ENCODE data around the gene ARHGAP21. TPM values are rescaled to one million over a fixed set of nuclear protein-coding genes. Genes with fewer than 3 reads are reported as not detected.

ARHGAP21 gene
- polyA plus RNA-seq (2011; rRNA removed), result 83.8 and 84.4 TPM in 2 replicates
- polyA plus RNA-seq (2012; cell fraction: cytosol; rRNA removed), result 15.8 and 18.9 TPM in 2 replicates
- 18.6 and 22.8 TPM in 2 replicates for polyA plus RNA-seq (2012; cell fraction: nucleus; rRNA removed)
- 27.8 to 36.1 TPM (median 30.5 TPM) in 3 replicates for polyA plus RNA-seq (2017; fragmentation: RNase III; extraction: RNeasy Plus Mini Kit Qiagen cat#74134 plus additional on column Dnase treatment)
- 92.1 and 99.7 TPM in 2 replicates for polyA minus RNA-seq (2011; rRNA and poly(A)+ RNA removed)

DNA sequence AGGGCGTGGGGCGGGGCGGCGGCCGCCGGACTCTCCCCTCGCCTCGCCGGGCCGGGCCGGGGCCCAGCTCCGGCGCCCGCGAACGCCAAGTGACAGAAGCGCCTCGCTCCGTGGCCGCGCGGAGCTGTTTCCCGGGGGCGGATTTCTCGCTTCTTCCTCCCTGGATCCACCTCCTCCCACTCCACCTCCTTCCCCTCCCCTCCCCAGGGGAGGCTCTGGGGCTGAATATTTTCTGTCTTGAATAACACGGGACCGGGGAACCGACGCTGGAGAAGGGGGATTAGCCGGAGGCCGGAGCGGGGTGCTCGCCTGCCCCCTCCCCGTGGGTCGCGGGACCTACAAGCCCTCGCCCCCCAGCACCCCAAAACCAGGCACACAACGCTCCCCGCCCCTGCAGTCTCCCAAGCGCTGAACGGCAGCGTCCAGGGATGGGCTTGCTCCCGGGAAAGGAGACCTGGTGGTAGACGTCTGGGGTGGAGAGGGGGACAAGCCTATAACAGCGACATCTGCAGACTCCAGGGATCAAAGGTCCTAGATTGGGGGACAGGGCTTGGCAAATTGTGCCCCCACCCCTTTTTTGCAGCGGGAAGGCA is at the start of gene ARHGAP21:
Gene ARHGAP21, minus strand, starts transcription at position 100 of the 593 bp plus-strand sequence. CDS start 1,988 bp downstream, outside the sequence.
- FAIRE-seq, result no peak
- DNase-seq (ENCODE audit: low read depth in 1 of 2, low spot score in 1 of 2), result peak; percentile 53 to 66
- Histone ChIP-seq H3K9me3 (no peaks in the 10 kb centered on the region), H3K4me2 (peak within 1 kb of the TSS; percentile 95), H3K4me3 (peak within 1 kb of the TSS; percentile 86), H3K4me1 (peaks cover 17% of the 10 kb centered on the region), H3K27ac (peak within 1 kb of the TSS; percentile 98 to 99)
- TF ChIP-seq HOXB5 (CRISPR knock-in tag; IDR thresholded peaks at IDR 0.05) (no peak), RAD21 (conservative IDR thresholded peaks at IDR 0.05 in 1 of 2, IDR thresholded peaks at IDR 0.05 in 1 of 2) (peak in 1 of 2 experiments; percentile 17; a peak in 2 of 5 replicates), PHF8 (IDR thresholded peaks at IDR 0.05; ENCODE audit: borderline replicate concordance, low read depth) (peak; percentile 6; the same call in 1 of the 2 replicates), RARB (CRISPR knock-in tag; IDR thresholded peaks at IDR 0.05) (no peak)
- TF ChIP-seq, protein P1, sequence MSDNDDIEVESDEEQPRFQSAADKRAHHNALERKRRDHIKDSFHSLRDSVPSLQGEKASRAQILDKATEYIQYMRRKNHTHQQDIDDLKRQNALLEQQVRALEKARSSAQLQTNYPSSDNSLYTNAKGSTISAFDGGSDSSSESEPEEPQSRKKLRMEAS (IDR thresholded peaks at IDR 0.05), result peak; percentile 62; the same call in 1 of the 2 replicates
- TF ChIP-seq, protein P2, sequence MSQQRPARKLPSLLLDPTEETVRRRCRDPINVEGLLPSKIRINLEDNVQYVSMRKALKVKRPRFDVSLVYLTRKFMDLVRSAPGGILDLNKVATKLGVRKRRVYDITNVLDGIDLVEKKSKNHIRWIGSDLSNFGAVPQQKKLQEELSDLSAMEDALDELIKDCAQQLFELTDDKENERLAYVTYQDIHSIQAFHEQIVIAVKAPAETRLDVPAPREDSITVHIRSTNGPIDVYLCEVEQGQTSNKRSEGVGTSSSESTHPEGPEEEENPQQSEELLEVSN (IDR thresholded peaks at IDR 0.05; ENCODE audit: borderline replicate concordance, low read depth), result 0 out of 2 replicates have a peak, but pooled peaks have one; percentile 12
- POLR2A ChIA-PET, result interaction anchor here (1.0 to 2.2 kb wide), 10 partner anchors 18 to 292 kb away, joined by 3 to 6 read pairs (median 3); partner anchors contain the start of genes ENKUR and THNSL1
- ATAC-seq, result peak; percentile 53 to 66
- WGBS (ENCODE audit: missing lambda C conversion rate), result under 1% methylated on average over 24 of the region's 46 CpGs
- CTCF ChIA-PET, result interaction anchor here (1.1 to 1.8 kb wide), 4 partner anchors 10 to 106 kb away, joined by 3 to 7 read pairs (median 6); no protein-coding TSS in a partner anchor

DNA sequence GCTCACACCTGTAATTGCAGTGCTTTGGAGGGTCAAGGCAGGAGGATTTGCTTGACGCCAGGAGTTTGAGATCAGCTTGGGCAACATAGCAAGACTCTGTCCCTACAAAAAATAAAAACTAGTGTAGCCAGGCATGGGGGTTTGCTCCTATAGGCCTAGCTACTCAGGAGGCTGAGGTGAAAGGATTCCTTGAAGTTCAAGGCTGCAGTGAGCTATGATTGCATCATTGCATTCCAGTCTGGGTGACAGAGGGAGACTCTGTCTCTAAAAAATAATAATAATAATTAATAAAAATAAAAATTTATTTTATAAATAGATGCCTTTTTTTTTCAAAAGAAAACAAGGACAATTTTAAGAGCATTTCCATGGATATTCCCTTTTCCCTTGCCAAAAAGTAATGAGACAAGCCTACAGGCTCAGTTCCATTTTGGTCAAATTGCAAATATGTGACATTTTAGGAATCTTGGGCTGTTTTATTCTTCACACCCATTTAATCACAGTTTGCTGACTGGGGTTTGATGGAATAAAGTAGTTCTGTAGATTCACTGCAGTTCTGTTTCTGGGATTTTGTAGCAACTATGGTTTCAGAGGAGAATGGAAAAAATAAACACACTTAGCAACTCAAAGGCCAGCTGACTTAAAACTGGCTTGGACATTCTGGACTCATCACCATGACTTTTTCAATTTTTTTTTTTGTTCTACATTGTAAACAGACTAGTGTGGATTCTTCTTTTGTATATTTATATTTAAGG is 48.4 kb upstream of the ARHGAP21 start:
- ChIA-PET POLR2A (no interaction called here), CTCF (no interaction called here)
- 92% methylated on average over 1 of the region's 1 CpG for WGBS (ENCODE audit: missing lambda C conversion rate)

More for the DNA sequence above, 48.4 kb upstream of the ARHGAP21 start:
- TF ChIP-seq ZSCAN20 (CRISPR knock-in tag; IDR thresholded peaks at IDR 0.05), result no peak
- no peak for TF ChIP-seq MYC (IDR thresholded peaks at IDR 0.05; ENCODE audit: borderline replicate concordance, low read length)
- no peak for TF ChIP-seq SREBF2 (IDR thresholded peaks at IDR 0.05)
- TF ChIP-seq, protein P1 (IDR thresholded peaks at IDR 0.05), result no peak
- no peak for TF ChIP-seq FOSB (CRISPR knock-in tag; IDR thresholded peaks at IDR 0.05)
- TF ChIP-seq, protein P3, sequence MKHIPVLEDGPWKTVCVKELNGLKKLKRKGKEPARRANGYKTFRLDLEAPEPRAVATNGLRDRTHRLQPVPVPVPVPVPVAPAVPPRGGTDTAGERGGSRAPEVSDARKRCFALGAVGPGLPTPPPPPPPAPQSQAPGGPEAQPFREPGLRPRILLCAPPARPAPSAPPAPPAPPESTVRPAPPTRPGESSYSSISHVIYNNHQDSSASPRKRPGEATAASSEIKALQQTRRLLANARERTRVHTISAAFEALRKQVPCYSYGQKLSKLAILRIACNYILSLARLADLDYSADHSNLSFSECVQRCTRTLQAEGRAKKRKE (CRISPR knock-in tag; IDR thresholded peaks at IDR 0.05; ENCODE audit: low read depth), result no peak
- TF ChIP-seq JUN (IDR thresholded peaks at IDR 0.05), result no peak
- no peak for TF ChIP-seq ESRRA (IDR thresholded peaks at IDR 0.05; ENCODE audit: borderline replicate concordance, low read length)
- TF ChIP-seq PHF8 (IDR thresholded peaks at IDR 0.05; ENCODE audit: borderline replicate concordance, low read depth), result no peak
- no peak for TF ChIP-seq NR3C1 (IDR thresholded peaks at IDR 0.05)
- no peak for TF ChIP-seq EHMT2 (IDR thresholded peaks at IDR 0.05; ENCODE audit: low read depth)
- TF ChIP-seq KDM5A (IDR thresholded peaks at IDR 0.05), result no peak
- TF ChIP-seq, protein P4, sequence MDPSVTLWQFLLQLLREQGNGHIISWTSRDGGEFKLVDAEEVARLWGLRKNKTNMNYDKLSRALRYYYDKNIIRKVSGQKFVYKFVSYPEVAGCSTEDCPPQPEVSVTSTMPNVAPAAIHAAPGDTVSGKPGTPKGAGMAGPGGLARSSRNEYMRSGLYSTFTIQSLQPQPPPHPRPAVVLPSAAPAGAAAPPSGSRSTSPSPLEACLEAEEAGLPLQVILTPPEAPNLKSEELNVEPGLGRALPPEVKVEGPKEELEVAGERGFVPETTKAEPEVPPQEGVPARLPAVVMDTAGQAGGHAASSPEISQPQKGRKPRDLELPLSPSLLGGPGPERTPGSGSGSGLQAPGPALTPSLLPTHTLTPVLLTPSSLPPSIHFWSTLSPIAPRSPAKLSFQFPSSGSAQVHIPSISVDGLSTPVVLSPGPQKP (IDR thresholded peaks at IDR 0.05; ENCODE audit: low read depth, low read length), result no peak
- TF ChIP-seq RNF2 (IDR thresholded peaks at IDR 0.05; ENCODE audit: borderline replicate concordance, low read depth), result no peak
- no peak for TF ChIP-seq CHD2 (IDR thresholded peaks at IDR 0.05; ENCODE audit: low read length, partially characterized antibody)
- no peak for TF ChIP-seq ZC3H11A (IDR thresholded peaks at IDR 0.05)
- no peak for TF ChIP-seq FOSL2 (IDR thresholded peaks at IDR 0.05)
- no peak for TF ChIP-seq FOSL2 (CRISPR knock-in tag; IDR thresholded peaks at IDR 0.05)
- no peak for TF ChIP-seq RFX5 (IDR thresholded peaks at IDR 0.05)
- TF ChIP-seq RARB (CRISPR knock-in tag; IDR thresholded peaks at IDR 0.05), result no peak
- TF ChIP-seq, protein P5, sequence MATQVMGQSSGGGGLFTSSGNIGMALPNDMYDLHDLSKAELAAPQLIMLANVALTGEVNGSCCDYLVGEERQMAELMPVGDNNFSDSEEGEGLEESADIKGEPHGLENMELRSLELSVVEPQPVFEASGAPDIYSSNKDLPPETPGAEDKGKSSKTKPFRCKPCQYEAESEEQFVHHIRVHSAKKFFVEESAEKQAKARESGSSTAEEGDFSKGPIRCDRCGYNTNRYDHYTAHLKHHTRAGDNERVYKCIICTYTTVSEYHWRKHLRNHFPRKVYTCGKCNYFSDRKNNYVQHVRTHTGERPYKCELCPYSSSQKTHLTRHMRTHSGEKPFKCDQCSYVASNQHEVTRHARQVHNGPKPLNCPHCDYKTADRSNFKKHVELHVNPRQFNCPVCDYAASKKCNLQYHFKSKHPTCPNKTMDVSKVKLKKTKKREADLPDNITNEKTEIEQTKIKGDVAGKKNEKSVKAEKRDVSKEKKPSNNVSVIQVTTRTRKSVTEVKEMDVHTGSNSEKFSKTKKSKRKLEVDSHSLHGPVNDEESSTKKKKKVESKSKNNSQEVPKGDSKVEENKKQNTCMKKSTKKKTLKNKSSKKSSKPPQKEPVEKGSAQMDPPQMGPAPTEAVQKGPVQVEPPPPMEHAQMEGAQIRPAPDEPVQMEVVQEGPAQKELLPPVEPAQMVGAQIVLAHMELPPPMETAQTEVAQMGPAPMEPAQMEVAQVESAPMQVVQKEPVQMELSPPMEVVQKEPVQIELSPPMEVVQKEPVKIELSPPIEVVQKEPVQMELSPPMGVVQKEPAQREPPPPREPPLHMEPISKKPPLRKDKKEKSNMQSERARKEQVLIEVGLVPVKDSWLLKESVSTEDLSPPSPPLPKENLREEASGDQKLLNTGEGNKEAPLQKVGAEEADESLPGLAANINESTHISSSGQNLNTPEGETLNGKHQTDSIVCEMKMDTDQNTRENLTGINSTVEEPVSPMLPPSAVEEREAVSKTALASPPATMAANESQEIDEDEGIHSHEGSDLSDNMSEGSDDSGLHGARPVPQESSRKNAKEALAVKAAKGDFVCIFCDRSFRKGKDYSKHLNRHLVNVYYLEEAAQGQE (IDR thresholded peaks at IDR 0.05), result no peak
- ATAC-seq, result no peak
- DNase-seq (ENCODE audit: low read depth in 1 of 2, low spot score in 1 of 2), result no peak
- H3K4me2 ChIP-seq, result no peak overlapping the region
- FAIRE-seq, result no peak
- no peaks in the 10 kb centered on the region for H3K4me1 ChIP-seq
- no peak overlapping the region for H3K4me3 ChIP-seq
- no peaks in the 10 kb centered on the region for H3K9me3 ChIP-seq
- no peak overlapping the region for H3K27ac ChIP-seq

Data from A549 (cell line).